ENCODE results near the gene LTB. TPM values are rescaled to one million over a fixed set of nuclear protein-coding genes. Genes with fewer than 3 reads are reported as not detected.

The LTB gene
- total and polyA plus RNA-seq, 12 donors, result 0.26 to 10.0 (median 0.65) TPM; not detected in 1

DNA sequence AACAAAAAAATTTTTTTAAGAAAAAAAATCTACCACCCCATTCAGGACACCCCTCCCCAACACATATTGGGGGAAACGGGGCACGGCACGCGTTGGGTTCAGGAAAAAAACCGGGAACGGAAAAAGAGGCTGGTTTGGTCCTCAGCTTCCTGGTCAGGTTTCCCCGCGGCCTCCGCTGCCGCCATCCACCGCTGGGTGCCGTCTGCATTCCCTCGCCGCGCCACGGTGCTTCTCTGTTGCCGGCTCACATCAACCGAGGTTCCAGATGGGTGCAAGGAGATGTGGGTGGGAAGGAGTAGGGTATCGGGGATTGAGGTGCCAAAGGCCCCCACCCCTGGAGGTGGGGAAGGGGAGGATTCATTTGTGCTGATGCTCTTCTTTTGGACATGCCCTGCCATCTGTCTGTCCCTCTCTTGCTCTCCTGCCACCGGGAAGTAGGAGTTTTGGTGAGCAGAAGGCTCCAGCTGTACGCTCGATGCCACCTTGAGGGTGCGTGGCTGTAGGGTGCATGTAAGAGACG lies 47.6 kb downstream of the LTB start:
- ATAC-seq (no peak), DNase-seq (no peak)
- H3K9me3 ChIP-seq, result no peaks in the 10 kb centered on the region
- no peak overlapping the region for H3K4me3 ChIP-seq
- no peak overlapping the region for H3K27ac ChIP-seq
- 89 to 90% methylated on average over 24 of the region's 24 CpGs for WGBS, 2 donors
- intact Hi-C loops (cut with DNase I), result loop anchor here in 1 of 10 donors (5.0 kb wide), 1 partner anchor 37 kb away; the partner anchor contains the start of gene MICB
- TF ChIP-seq, protein P1, sequence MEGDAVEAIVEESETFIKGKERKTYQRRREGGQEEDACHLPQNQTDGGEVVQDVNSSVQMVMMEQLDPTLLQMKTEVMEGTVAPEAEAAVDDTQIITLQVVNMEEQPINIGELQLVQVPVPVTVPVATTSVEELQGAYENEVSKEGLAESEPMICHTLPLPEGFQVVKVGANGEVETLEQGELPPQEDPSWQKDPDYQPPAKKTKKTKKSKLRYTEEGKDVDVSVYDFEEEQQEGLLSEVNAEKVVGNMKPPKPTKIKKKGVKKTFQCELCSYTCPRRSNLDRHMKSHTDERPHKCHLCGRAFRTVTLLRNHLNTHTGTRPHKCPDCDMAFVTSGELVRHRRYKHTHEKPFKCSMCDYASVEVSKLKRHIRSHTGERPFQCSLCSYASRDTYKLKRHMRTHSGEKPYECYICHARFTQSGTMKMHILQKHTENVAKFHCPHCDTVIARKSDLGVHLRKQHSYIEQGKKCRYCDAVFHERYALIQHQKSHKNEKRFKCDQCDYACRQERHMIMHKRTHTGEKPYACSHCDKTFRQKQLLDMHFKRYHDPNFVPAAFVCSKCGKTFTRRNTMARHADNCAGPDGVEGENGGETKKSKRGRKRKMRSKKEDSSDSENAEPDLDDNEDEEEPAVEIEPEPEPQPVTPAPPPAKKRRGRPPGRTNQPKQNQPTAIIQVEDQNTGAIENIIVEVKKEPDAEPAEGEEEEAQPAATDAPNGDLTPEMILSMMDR (IDR thresholded peaks at IDR 0.05), result no peak
- H3K4me1 ChIP-seq, result peaks cover 7 to 44% (median 16%) of the 10 kb centered on the region in 9 donors
- H3K36me3 ChIP-seq, result peaks cover 4 to 100% (median 80%) of the 10 kb centered on the region in 9 donors
- H3K27me3 ChIP-seq, result no peaks in the 10 kb centered on the region

DNA sequence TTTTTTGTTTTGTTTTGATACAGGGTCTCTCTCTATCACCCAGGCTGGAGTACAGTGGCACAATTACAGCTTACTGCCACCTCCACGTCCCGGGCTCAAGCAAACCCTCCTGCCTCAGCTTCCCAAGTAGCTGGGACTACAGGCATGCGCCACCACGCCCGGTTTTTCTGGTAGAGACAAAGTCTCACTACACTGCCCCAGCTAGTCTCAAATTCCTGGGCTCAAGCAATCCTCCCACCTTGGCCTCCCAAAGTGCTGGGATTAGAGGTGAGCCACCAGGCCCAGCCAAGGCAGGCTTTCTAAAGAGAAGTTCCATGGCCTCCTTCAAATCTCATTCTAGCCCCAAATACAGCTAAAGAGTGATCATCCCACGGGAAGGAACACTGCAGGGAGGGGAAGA lies 48.2 kb downstream of the LTB start:
- Histone ChIP-seq H3K36me3 (peaks cover 4 to 98% (median 78%) of the 10 kb centered on the region in 9 donors), H3K27me3 (no peaks in the 10 kb centered on the region), H3K27ac (no peak overlapping the region), H3K9me3 (no peaks in the 10 kb centered on the region), H3K4me3 (no peak overlapping the region), H3K4me1 (peaks cover 2 to 38% (median 11%) of the 10 kb centered on the region in 9 donors)
- TF ChIP-seq, protein P1 (IDR thresholded peaks at IDR 0.05), result no peak
- 88 to 92% methylated on average over 6 of the region's 6 CpGs for WGBS, 2 donors
- ATAC-seq (no peak), DNase-seq (no peak)
- intact Hi-C loops (cut with DNase I), result loop anchor here in 1 of 10 donors (5.0 kb wide), 1 partner anchor 37 kb away; the partner anchor contains the start of gene MICB

DNA sequence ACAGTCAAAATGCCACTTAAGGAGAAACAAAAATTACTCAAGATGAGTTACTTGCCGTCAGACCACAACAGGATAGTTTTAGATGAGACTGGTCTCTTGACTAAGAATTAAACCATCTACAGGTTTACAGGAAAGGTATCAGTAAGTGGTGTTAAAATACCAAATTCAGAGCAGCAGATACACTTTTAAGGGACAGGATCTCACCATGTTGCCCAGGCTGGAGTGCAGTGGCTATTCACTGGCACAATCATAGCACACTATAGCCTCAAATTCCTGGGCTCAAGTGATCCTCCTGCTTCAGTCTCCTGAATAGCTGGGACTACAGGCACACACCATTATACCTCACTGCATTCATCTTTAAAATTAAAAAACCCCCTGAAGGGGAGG lies 48.8 kb downstream of the LTB start:
- WGBS, 2 donors, result 89 to 91% methylated on average over 1 of the region's 1 CpG
- Histone ChIP-seq H3K27me3 (no peaks in the 10 kb centered on the region), H3K4me3 (no peak overlapping the region), H3K4me1 (peaks cover 0 to 33% (median 5%) of the 10 kb centered on the region in 9 donors), H3K27ac (no peak overlapping the region), H3K9me3 (no peaks in the 10 kb centered on the region), H3K36me3 (peaks cover 4 to 92% (median 72%) of the 10 kb centered on the region in 9 donors)
- TF ChIP-seq, protein P1 (IDR thresholded peaks at IDR 0.05), result no peak
- ATAC-seq, result no peak
- intact Hi-C loops (cut with DNase I), result loop anchor here in 1 of 10 donors (5.0 kb wide), 1 partner anchor 36 kb away; the partner anchor contains the start of gene MICB
- DNase-seq, result no peak

DNA sequence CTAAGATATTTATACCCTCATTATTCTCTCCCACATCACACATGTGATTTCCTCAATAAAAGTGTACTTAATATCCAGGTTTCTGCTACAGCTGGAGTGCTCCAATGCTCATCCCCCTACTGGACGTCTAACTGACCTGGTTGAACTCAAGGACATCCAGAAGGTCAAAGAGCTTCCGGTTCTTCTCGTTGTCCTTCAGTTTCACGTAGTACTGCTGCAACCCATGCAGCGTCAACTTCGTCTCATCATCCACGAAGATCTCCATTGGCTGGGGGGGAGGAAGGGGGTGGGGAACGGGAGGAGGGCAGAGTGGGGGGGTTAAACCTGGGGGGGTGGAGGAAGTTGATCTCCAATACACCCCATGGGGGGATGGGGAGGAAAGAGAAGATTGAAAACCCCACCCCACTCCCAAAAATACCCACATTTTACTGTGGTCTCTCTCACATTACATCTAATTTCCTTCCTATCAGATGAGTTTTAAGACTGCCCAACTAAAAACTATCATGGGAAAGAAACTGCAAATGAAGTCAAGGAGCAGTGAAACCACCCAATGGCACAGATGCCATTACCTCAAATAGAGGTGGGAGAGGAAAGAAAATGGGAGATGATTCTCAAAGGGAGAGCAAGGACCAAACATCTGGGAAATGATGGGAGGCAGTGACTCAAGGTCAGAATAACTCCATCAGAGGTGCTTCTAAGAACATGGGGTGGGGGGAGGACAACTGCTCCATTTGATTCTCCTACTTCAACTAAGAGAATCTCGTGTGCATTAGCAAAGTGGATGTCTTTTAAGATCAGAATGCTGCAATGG lies 49.4 kb downstream of the LTB start:
- Histone ChIP-seq H3K9me3 (no peaks in the 10 kb centered on the region), H3K4me3 (no peak overlapping the region), H3K27ac (peak overlapping the region in 2 of 10 donors; percentile 14 to 48), H3K4me1 (peaks cover 0 to 28% (median 0%) of the 10 kb centered on the region in 9 donors), H3K27me3 (no peaks in the 10 kb centered on the region), H3K36me3 (peaks cover 4 to 86% (median 71%) of the 10 kb centered on the region in 9 donors)
- DNase-seq, result no peak
- intact Hi-C loops (cut with DNase I), result loop anchor here in 1 of 10 donors (5.0 kb wide), 1 partner anchor 36 kb away; the partner anchor contains the start of gene MICB
- WGBS, 2 donors, result 49 to 52% methylated on average over 9 of the region's 9 CpGs
- TF ChIP-seq, protein P1 (IDR thresholded peaks at IDR 0.05), result no peak
- ATAC-seq, result peak in 2 of 8 donors; percentile 20 to 34

All from heart right ventricle (tissue), 16 donors.